ENCODE results near the gene GRAP2.

DNA sequence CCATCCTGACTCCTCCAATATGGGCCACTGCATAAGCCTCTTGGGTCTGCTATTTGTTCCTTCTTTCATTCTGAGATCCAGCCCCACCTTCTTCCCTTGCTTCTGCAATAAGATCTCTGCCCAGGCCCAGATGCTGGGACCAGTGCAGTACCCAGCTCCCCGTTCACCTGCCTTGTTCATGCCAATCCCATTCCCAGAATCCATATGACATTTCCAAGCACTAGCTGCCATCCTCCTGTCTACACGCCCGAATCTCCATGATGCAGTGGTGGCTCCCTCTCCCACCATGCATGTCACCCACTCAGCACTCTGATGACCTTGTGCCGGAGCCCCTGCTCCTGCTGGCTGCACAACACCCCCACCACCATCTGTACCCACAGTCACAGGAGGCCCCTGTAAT lies 82.5 kb downstream of the GRAP2 start:
- TF ChIP-seq ZSCAN9 (CRISPR knock-in tag; IDR thresholded peaks at IDR 0.05; ENCODE audit: borderline replicate concordance) (no peak), EZH2 (conservative IDR thresholded peaks at IDR 0.05; ENCODE audit: low read depth, low read length) (no peak), TCF7L2 (IDR thresholded peaks at IDR 0.05; ENCODE audit: low read depth, low read length) (no peak), ZFP36 (IDR thresholded peaks at IDR 0.05; ENCODE audit: borderline replicate concordance, low read depth, low read length, partially characterized antibody) (no peak), JDP2 (CRISPR knock-in tag; IDR thresholded peaks at IDR 0.05; ENCODE audit: borderline replicate concordance) (no peak), ARNTL (CRISPR knock-in tag; IDR thresholded peaks at IDR 0.05) (no peak), ZSCAN21 (CRISPR knock-in tag; IDR thresholded peaks at IDR 0.05; ENCODE audit: borderline replicate concordance) (no peak), ELK4 (CRISPR knock-in tag; IDR thresholded peaks at IDR 0.05; ENCODE audit: borderline replicate concordance) (no peak), BRCA1 (CRISPR knock-in tag; IDR thresholded peaks at IDR 0.05) (no peak), ZNF138 (CRISPR knock-in tag; IDR thresholded peaks at IDR 0.05; ENCODE audit: low read depth) (no peak)
- TF ChIP-seq, protein P1, sequence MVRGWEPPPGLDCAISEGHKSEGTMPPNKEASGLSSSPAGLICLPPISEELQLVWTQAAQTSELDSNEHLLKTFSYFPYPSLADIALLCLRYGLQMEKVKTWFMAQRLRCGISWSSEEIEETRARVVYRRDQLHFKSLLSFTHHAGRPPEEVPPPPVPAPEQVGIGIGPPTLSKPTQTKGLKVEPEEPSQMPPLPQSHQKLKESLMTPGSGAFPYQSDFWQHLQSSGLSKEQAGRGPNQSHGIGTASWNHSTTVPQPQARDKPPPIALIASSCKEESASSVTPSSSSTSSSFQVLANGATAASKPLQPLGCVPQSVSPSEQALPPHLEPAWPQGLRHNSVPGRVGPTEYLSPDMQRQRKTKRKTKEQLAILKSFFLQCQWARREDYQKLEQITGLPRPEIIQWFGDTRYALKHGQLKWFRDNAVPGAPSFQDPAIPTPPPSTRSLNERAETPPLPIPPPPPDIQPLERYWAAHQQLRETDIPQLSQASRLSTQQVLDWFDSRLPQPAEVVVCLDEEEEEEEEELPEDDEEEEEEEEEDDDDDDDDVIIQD (CRISPR knock-in tag; IDR thresholded peaks at IDR 0.05; ENCODE audit: low read depth), result no peak

Measured in HepG2 (cell line).